ENCODE results near the gene SLC26A6. TPM values are rescaled to one million over a fixed set of nuclear protein-coding genes. Genes with fewer than 3 reads are reported as not detected.

Gene SLC26A6
- total RNA-seq, 2 experiments from 2014 or later: 58.0 to 61.5 TPM

DNA sequence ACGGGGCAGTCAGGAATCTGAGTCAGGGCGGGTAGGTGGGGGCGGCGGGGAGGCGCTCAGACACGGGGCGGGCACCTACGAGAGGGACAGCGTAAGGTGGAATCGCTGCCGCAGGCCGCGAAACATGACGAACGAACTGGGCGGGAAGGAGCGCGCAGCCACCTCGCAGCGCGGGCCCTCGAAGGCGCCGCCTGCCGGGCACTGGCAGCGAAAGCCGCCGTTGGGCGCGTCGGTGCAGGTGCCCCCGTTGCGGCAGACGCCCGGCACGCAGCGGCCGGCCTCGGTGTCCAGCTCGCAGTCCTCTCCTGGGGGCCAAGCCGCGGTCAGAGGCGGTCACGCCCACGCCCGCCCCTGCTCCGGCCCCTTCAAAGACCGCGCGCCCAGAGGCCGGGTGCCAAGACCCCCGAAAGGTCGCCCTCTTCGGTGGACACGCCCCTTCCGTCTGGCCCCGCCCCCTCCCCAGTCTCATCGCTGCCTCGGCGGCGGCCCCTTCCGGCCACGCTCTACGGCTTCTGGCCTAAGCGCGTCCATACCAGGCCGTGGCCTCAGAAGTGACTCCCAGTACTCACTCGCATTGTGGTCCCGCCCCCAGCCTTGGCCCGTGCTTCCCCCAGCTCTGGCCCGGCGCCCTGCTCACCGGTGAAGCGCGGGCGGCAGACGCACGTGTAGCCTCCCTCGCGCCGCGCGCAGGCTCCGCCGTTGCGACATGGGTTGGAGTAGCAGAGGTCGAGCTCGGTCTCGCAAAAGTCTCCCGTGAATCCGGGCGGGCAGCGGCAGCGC, 21.0 kb upstream of the SLC26A6 start:
- ChIA-PET CTCF (interaction anchor here (0.6 to 2.1 kb wide), 6 partner anchors 21 to 920 kb away, joined by 3 to 8 read pairs (median 3); partner anchors contain the start of genes NCKIPSD and SLC26A6), POLR2A (interaction anchor here (1.7 kb wide), 1 partner anchor 47 kb away, joined by 4 read pairs; the partner anchor contains the start of gene UQCRC1)
- H3K4me1 Mint-ChIP-seq (ENCODE audit: low read depth): peaks cover 32% of the 10 kb centered on the region
- peak overlapping the region; percentile 92 for H3K27ac Mint-ChIP-seq
- H3K9me3 Mint-ChIP-seq (ENCODE audit: insufficient read depth): no peaks in the 10 kb centered on the region
- ATAC-seq (peak; percentile 83), DNase-seq (peak; percentile 90)
- no peaks in the 10 kb centered on the region for H3K27me3 Mint-ChIP-seq (ENCODE audit: low read depth)
- peaks cover 17% of the 10 kb centered on the region for H3K36me3 Mint-ChIP-seq (ENCODE audit: low read depth)
- H3K4me3 Mint-ChIP-seq: peak overlapping the region; percentile 80

- Mint-ChIP-seq H3K9me3 (ENCODE audit: insufficient read depth) (no peaks in the 10 kb centered on the region), H3K27me3 (ENCODE audit: low read depth) (no peaks in the 10 kb centered on the region), H3K36me3 (ENCODE audit: low read depth) (peaks cover 20% of the 10 kb centered on the region), H3K27ac (peak overlapping the region; percentile 92), H3K4me3 (peak overlapping the region; percentile 80), H3K4me1 (ENCODE audit: low read depth) (peaks cover 28% of the 10 kb centered on the region)
- ChIA-PET POLR2A (interaction anchor here (1.5 to 1.7 kb wide), 2 partner anchors 21 to 46 kb away, joined by 3 to 4 read pairs; partner anchors contain the start of genes SLC26A6 and UQCRC1), CTCF (interaction anchor here (1.1 to 2.1 kb wide), 2 partner anchors 21 to 30 kb away, joined by 3 to 8 read pairs; partner anchors contain the start of genes NCKIPSD and SLC26A6)
- DNase-seq (peak; percentile 81), ATAC-seq (peak; percentile 43)
Observed at GRCh38 chr3:48655606-48656005, 20.3 kb upstream of the SLC26A6 start.

DNA sequence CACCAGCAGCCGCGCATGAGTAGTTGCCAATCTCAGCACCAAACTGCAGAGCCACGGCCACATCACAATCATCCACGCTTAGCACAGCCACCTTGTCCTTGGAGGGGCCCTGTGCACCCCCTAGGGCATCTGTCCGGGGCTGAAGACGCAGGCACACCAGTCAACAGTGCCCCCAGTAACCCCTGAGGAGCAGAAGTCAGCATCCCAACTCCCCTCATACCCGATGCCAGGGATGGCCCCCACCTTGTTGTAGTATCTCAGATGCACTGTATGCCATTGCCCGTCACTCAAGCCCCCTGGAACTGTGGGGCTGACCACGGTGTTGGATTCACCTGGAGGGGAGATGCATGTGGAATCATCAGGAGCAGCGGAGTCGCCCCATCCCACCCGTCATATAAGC, 19.8 kb upstream of the SLC26A6 start:
- Mint-ChIP-seq H3K27ac (peak overlapping the region; percentile 92), H3K4me3 (peak overlapping the region; percentile 80), H3K27me3 (ENCODE audit: low read depth) (no peaks in the 10 kb centered on the region), H3K4me1 (ENCODE audit: low read depth) (peaks cover 28% of the 10 kb centered on the region), H3K36me3 (ENCODE audit: low read depth) (peaks cover 20% of the 10 kb centered on the region), H3K9me3 (ENCODE audit: insufficient read depth) (no peaks in the 10 kb centered on the region)
- ATAC-seq (no peak), DNase-seq (no peak)
- ChIA-PET CTCF (interaction anchor here (1.1 kb wide), 1 partner anchor 20 kb away, joined by 3 read pairs; the partner anchor contains the start of gene SLC26A6), POLR2A (interaction anchor here (1.5 to 1.7 kb wide), 2 partner anchors 20 to 46 kb away, joined by 3 to 4 read pairs; partner anchors contain the start of genes SLC26A6 and UQCRC1)

DNA sequence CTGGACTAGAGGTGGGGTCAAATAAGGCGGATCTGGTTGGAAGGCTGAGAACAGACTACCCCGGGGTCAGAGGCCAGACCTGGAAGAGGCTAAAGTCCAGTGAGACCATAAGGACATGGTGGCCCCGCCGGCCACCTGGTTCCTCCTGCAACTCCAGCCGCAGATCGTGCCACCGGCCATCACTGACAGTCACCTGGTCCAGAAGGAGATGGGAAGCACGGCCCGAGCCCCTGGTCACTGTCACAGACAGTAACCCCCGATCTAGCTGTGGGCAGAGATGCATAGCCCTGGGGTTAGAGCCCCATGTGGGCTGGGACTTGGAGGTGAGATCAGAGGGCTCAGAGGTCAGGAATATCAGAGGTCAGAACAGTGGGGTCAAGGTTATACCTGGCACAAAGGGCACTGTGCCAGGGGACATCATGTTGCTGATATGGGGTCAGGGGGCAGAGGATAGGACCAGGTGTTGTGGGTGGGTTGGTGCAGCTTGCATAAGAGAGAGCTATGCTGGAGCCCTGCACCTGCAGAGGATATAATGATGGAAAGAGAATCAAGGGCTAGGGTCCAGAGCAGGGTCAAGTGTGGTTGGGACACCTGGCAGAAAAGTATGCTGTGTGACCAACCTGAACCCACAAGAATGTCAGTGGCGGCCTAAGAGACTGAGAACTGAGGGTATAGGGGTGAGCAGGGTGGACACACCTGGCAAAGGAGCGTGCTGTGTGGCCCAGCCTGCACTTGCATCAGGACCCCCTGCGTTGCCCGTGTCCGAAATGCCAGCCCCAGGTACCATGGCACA, 17.9 kb upstream of the SLC26A6 start:
- Mint-ChIP-seq H3K4me3 (no peak overlapping the region), H3K27me3 (ENCODE audit: low read depth) (no peaks in the 10 kb centered on the region), H3K36me3 (ENCODE audit: low read depth) (peaks cover 20% of the 10 kb centered on the region), H3K27ac (peak overlapping the region; percentile 9), H3K9me3 (ENCODE audit: insufficient read depth) (no peaks in the 10 kb centered on the region), H3K4me1 (ENCODE audit: low read depth) (peaks cover 28% of the 10 kb centered on the region)
- POLR2A ChIA-PET: interaction anchor here (1.2 kb wide), 1 partner anchor 43 kb away, joined by 4 read pairs; the partner anchor contains the start of gene UQCRC1
- no peak for DNase-seq
- no peak for ATAC-seq
- CTCF ChIA-PET: interaction anchor here (2.4 kb wide), 1 partner anchor 18 kb away, joined by 7 read pairs; the partner anchor contains the start of gene SLC26A6

GRCh38 chr3:48651771-48652170, 16.5 kb upstream of the SLC26A6 start:
- DNase-seq (no peak), ATAC-seq (no peak)
- H3K27ac Mint-ChIP-seq: no peak overlapping the region
- H3K36me3 Mint-ChIP-seq (ENCODE audit: low read depth): peaks cover 20% of the 10 kb centered on the region
- POLR2A ChIA-PET: interaction anchor here (1.2 kb wide), 1 partner anchor 42 kb away, joined by 4 read pairs; the partner anchor contains the start of gene UQCRC1
- no peaks in the 10 kb centered on the region for H3K27me3 Mint-ChIP-seq (ENCODE audit: low read depth)
- H3K4me1 Mint-ChIP-seq (ENCODE audit: low read depth): peaks cover 17% of the 10 kb centered on the region
- H3K9me3 Mint-ChIP-seq (ENCODE audit: insufficient read depth): no peaks in the 10 kb centered on the region
- H3K4me3 Mint-ChIP-seq: no peak overlapping the region
- CTCF ChIA-PET: no interaction called here

DNA sequence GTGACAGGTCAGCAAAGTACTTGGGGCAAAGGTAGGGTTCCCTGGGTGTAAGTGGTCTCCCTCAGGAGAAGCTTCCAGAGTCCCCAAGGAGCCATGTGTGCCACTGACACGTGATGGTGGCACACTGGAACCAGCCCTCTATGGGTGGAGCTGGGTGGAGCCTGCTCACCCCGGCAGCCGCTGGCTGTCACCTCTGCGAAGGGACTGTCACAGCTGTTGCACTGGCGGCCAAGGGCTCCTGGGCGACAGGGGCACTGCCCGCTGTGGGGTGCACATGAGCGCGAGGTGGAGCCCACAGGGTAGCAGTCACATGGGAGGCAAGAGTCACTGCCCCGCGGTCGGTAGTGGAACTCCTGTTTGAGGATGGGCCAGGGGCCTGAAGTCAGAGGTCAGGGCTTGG, 15.5 kb upstream of the SLC26A6 start:
- Mint-ChIP-seq H3K36me3 (ENCODE audit: low read depth) (peaks cover 20% of the 10 kb centered on the region), H3K4me3 (no peak overlapping the region), H3K27me3 (ENCODE audit: low read depth) (no peaks in the 10 kb centered on the region), H3K4me1 (ENCODE audit: low read depth) (peaks cover 11% of the 10 kb centered on the region), H3K9me3 (ENCODE audit: insufficient read depth) (no peaks in the 10 kb centered on the region), H3K27ac (no peak overlapping the region)
- DNase-seq (no peak), ATAC-seq (no peak)
- ChIA-PET POLR2A (no interaction called here), CTCF (no interaction called here)

GRCh38 chr3:48648188-48648850, 13.1 kb upstream of the SLC26A6 start:
- H3K27me3 Mint-ChIP-seq (ENCODE audit: low read depth): no peaks in the 10 kb centered on the region
- POLR2A ChIA-PET: interaction anchor here (1.1 kb wide), 1 partner anchor 9 kb away, joined by 3 read pairs; no protein-coding TSS in a partner anchor
- H3K4me1 Mint-ChIP-seq (ENCODE audit: low read depth): no peaks in the 10 kb centered on the region
- CTCF ChIA-PET: interaction anchor here (1.6 kb wide), 1 partner anchor 13 kb away, joined by 4 read pairs; the partner anchor contains the start of gene SLC26A6
- DNase-seq (no peak), ATAC-seq (no peak)
- peaks cover 11% of the 10 kb centered on the region for H3K36me3 Mint-ChIP-seq (ENCODE audit: low read depth)
- no peaks in the 10 kb centered on the region for H3K9me3 Mint-ChIP-seq (ENCODE audit: insufficient read depth)
- no peak overlapping the region for H3K4me3 Mint-ChIP-seq
- no peak overlapping the region for H3K27ac Mint-ChIP-seq

DNA sequence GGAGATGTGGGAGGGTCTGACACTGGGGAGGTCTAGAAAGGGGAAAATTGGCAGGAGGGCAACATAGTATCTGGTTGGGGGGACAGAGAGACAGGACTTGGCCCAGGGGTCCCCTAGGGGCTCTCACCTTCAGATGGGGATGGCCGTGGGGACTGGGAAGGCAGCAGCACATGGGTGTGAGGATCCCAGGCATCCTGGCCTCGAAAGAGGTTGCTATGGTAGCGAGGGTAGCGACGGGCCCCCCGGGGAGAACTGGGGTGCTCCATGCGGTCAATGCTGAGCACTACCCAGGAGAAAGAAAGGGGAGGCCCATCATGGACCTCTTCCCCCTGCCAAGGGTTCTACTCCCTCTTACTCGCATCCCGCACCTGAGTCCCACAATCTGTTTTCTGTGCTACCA, 12.5 kb upstream of the SLC26A6 start:
- ATAC-seq (no peak), DNase-seq (no peak)
- no peak overlapping the region for H3K27ac Mint-ChIP-seq
- H3K36me3 Mint-ChIP-seq (ENCODE audit: low read depth): peaks cover 4% of the 10 kb centered on the region
- no peaks in the 10 kb centered on the region for H3K9me3 Mint-ChIP-seq (ENCODE audit: insufficient read depth)
- no peaks in the 10 kb centered on the region for H3K27me3 Mint-ChIP-seq (ENCODE audit: low read depth)
- CTCF ChIA-PET: no interaction called here
- POLR2A ChIA-PET: no interaction called here
- no peak overlapping the region for H3K4me3 Mint-ChIP-seq
- H3K4me1 Mint-ChIP-seq (ENCODE audit: low read depth): no peaks in the 10 kb centered on the region

DNA sequence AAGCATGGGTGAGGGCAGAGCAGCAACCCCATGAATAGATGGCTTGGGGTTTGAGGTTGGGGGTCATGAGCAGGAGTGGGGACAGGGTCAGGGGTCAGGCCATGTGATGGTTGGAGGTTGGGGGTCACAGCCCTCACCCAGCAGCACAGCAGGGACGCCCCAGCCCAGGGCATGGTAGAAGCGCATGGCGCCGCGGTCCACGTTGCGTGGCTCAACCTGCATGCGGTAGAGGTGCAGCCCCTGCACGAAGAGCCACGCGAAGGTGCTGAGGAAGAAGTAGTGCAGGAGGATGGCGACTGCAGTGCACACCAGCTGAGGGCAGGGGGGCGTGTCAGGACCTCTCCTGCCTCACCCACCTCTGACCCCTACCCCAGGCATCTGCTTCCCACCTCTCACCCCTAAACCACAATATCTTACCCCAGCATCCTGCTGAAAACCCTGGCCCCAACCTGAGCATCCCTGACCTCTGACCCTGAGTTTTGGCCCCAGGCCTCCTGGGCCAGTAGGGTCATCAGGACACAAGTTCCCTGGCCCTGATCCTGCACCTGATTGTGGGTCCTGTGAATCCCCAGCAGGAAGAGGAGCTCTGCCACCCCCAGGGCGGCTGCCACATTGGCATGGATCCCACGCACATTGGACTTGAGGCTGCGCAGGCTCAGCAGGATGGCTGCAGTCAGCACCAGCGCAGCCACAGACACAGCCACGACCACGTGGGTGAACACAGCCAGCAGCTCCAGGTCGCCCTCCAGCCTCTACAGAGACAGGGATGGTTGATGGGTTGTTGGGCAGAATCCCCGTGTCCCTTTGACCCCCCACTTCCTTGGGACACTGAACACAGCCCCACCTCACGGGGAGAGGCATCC, 9.9 kb upstream of the SLC26A6 start:
- ATAC-seq: no peak
- Mint-ChIP-seq H3K4me3 (no peak overlapping the region), H3K4me1 (ENCODE audit: low read depth) (no peaks in the 10 kb centered on the region), H3K9me3 (ENCODE audit: insufficient read depth) (no peaks in the 10 kb centered on the region), H3K27ac (no peak overlapping the region), H3K27me3 (ENCODE audit: low read depth) (no peaks in the 10 kb centered on the region), H3K36me3 (ENCODE audit: low read depth) (peaks cover 6% of the 10 kb centered on the region)
- DNase-seq: no peak
- ChIA-PET CTCF (interaction anchor here (1.5 kb wide), 1 partner anchor 9 kb away, joined by 4 read pairs; the partner anchor contains the start of gene SLC26A6), POLR2A (no interaction called here)

GRCh38 chr3:48642605-48643004, 7.3 kb upstream of the SLC26A6 start:
- ATAC-seq: no peak
- no peaks in the 10 kb centered on the region for H3K9me3 Mint-ChIP-seq (ENCODE audit: insufficient read depth)
- ChIA-PET POLR2A (no interaction called here), CTCF (no interaction called here)
- no peak for DNase-seq
- H3K4me1 Mint-ChIP-seq (ENCODE audit: low read depth): no peaks in the 10 kb centered on the region
- H3K27me3 Mint-ChIP-seq (ENCODE audit: low read depth): no peaks in the 10 kb centered on the region
- peaks cover 11% of the 10 kb centered on the region for H3K36me3 Mint-ChIP-seq (ENCODE audit: low read depth)
- no peak overlapping the region for H3K27ac Mint-ChIP-seq
- no peak overlapping the region for H3K4me3 Mint-ChIP-seq

Measured in activated CD8-positive, alpha-beta T cell treated with anti-CD3 and anti-CD28 coated beads, Interleukin-2, amount 10 ng/mL, durations not matched to agents 7 days and 5 days (primary cell).